ENCODE measurements around the gene LRCH1.

Gene LRCH1

DNA sequence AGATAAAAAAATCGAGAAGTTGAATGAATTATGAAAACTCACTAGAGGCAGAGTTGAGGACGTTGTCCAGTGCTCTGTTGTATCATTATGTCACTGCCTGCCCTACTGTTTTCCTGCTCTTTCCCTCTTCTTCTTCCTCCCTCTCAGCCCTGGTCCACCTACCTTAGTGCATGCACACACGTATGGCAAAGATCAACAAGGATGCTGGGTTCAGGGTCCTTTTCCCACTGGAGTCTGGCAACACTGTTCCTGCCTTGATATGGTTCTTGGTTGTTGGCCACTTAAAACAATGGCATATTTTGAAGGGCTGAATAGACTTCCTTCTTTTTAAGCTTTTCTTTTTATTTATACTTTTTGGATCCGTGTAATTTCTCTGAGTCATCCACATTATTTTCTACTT is 74.5 kb downstream of the LRCH1 start:
- peaks cover 3% of the 10 kb centered on the region for H3K4me1 ChIP-seq (ENCODE audit: control insufficient read depth, insufficient read depth, low read depth, low read length)
- no peak overlapping the region for H4K8ac ChIP-seq (ENCODE audit: low read length)
- H3K4me2 ChIP-seq (ENCODE audit: low read length, poor library complexity, severe bottlenecking) = no peak overlapping the region
- no peak overlapping the region for H4K91ac ChIP-seq (ENCODE audit: low read length)
- no peak overlapping the region for H3K4me3 ChIP-seq (ENCODE audit: insufficient read depth in 1 of 2, low read depth in 1 of 2, low read length in 2 of 2)
- peaks cover 9% of the 10 kb centered on the region for H3K79me1 ChIP-seq (replicated peaks; ENCODE audit: low read length, poor library complexity, severe bottlenecking)
- no peak overlapping the region for H2BK12ac ChIP-seq (ENCODE audit: low read length in 2 of 2)
- H2BK5ac ChIP-seq (ENCODE audit: low read depth, low read length, poor library complexity, severe bottlenecking) = no peak overlapping the region
- H3K36me3 ChIP-seq (ENCODE audit: control insufficient read depth in 1 of 2, insufficient read depth in 2 of 2, low read depth in 1 of 2, low read length in 2 of 2) = peaks cover 0 to 4% of the 10 kb centered on the region in 2 experiments
- no peak overlapping the region for H3K14ac ChIP-seq (ENCODE audit: low read length in 2 of 2)
- no peak overlapping the region for H2AFZ ChIP-seq (ENCODE audit: low read depth, low read length)
- no peak for DNase-seq
- H2BK15ac ChIP-seq (ENCODE audit: low read depth, poor library complexity, severe bottlenecking) = no peak overlapping the region
- no peak overlapping the region for H3K27ac ChIP-seq (ENCODE audit: low read length, poor library complexity, severe bottlenecking)
- H3K9ac ChIP-seq (ENCODE audit: low read length) = no peak overlapping the region
- H3K27me3 ChIP-seq (ENCODE audit: control insufficient read depth in 1 of 2, insufficient read depth in 1 of 2, low read length in 2 of 2) = no peaks in the 10 kb centered on the region
- H2AK5ac ChIP-seq (ENCODE audit: low read length, severe bottlenecking) = no peak overlapping the region
- no peak overlapping the region for H2BK120ac ChIP-seq (ENCODE audit: low read depth, low read length)
- H3K23ac ChIP-seq (ENCODE audit: low read length in 2 of 2) = no peak overlapping the region
- H3K18ac ChIP-seq (ENCODE audit: low read depth in 1 of 2, low read length in 2 of 2) = no peak overlapping the region
- H3K4ac ChIP-seq (ENCODE audit: low read depth in 1 of 2, low read length in 2 of 2) = no peak overlapping the region
- WGBS = 94% methylated on average over 4 of the region's 4 CpGs
- H3K9me3 ChIP-seq (ENCODE audit: control insufficient read depth, low read length) = no peaks in the 10 kb centered on the region

GRCh38 chr13:46628622-46629365 is 75.8 kb downstream of the LRCH1 start:
- 98% methylated on average over 7 of the region's 7 CpGs for WGBS
- H3K9me3 ChIP-seq (ENCODE audit: control insufficient read depth, low read length) = no peaks in the 10 kb centered on the region
- H3K4me1 ChIP-seq (ENCODE audit: control insufficient read depth, insufficient read depth, low read depth, low read length) = peaks cover 1% of the 10 kb centered on the region

DNA sequence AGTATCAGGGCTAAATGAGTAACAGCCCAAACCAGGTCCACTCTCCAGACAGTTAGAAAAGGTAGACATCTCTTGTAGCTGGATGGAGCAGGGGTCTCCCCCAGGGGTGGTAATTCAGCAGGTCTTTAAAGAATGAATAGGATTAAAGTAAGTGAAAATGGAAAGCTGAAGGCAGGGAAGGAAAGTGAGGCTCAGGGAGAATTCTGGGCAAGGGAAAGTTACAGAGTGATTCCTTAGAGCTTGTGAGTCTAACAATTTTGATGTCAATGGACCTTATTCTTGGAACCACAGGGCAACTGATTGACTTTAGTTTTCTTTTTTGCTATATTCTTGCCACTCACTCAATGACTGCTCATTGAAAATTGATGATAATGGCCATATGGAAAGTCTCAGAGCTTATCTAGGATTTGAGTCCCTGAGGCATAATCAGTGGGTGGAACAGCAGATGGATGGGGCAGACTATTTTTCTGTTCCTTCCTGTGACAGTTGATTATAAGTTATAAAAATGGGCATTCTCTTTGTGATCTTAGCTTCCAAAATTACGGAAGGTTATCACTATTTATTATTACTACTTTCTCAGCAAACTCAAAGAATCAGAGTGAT is 76.9 kb downstream of the LRCH1 start:
- Histone ChIP-seq H2AFZ (ENCODE audit: low read depth, low read length) (no peak overlapping the region), H3K4me3 (ENCODE audit: insufficient read depth in 1 of 2, low read depth in 1 of 2, low read length in 2 of 2) (no peak overlapping the region), H3K18ac (ENCODE audit: low read depth in 1 of 2, low read length in 2 of 2) (no peak overlapping the region), H2BK15ac (ENCODE audit: low read depth, poor library complexity, severe bottlenecking) (no peak overlapping the region), H3K14ac (ENCODE audit: low read length in 2 of 2) (no peak overlapping the region), H2BK120ac (ENCODE audit: low read depth, low read length) (no peak overlapping the region), H3K4ac (ENCODE audit: low read depth in 1 of 2, low read length in 2 of 2) (peak overlapping the region in 1 of 2 experiments; percentile 17), H3K9ac (ENCODE audit: low read length) (no peak overlapping the region), H4K91ac (ENCODE audit: low read length) (no peak overlapping the region), H3K79me1 (replicated peaks; ENCODE audit: low read length, poor library complexity, severe bottlenecking) (peaks cover 14% of the 10 kb centered on the region), H3K36me3 (ENCODE audit: control insufficient read depth in 1 of 2, insufficient read depth in 2 of 2, low read depth in 1 of 2, low read length in 2 of 2) (peaks cover 0 to 4% of the 10 kb centered on the region in 2 experiments), H3K4me2 (ENCODE audit: low read length, poor library complexity, severe bottlenecking) (no peak overlapping the region), H4K8ac (ENCODE audit: low read length) (no peak overlapping the region), H2BK5ac (ENCODE audit: low read depth, low read length, poor library complexity, severe bottlenecking) (no peak overlapping the region), H3K27me3 (ENCODE audit: control insufficient read depth in 1 of 2, insufficient read depth in 1 of 2, low read length in 2 of 2) (no peaks in the 10 kb centered on the region), H2BK12ac (ENCODE audit: low read length in 2 of 2) (no peak overlapping the region), H3K9me3 (ENCODE audit: control insufficient read depth, low read length) (no peaks in the 10 kb centered on the region), H3K4me1 (ENCODE audit: control insufficient read depth, insufficient read depth, low read depth, low read length) (peaks cover 6% of the 10 kb centered on the region), H2AK5ac (ENCODE audit: low read length, severe bottlenecking) (no peak overlapping the region), H3K27ac (ENCODE audit: low read length, poor library complexity, severe bottlenecking) (no peak overlapping the region), H3K23ac (ENCODE audit: low read length in 2 of 2) (no peak overlapping the region)
- no CpG with 5 or more reads among the region's 1 CpG for WGBS
- no peak for DNase-seq

More at GRCh38 chr13:46628622-46629365, 75.8 kb downstream of the LRCH1 start:
- H3K14ac ChIP-seq (ENCODE audit: low read length in 2 of 2) = no peak overlapping the region
- no peaks in the 10 kb centered on the region for H3K27me3 ChIP-seq (ENCODE audit: control insufficient read depth in 1 of 2, insufficient read depth in 1 of 2, low read length in 2 of 2)
- H3K36me3 ChIP-seq (ENCODE audit: control insufficient read depth in 1 of 2, insufficient read depth in 2 of 2, low read depth in 1 of 2, low read length in 2 of 2) = peaks cover 0 to 4% of the 10 kb centered on the region in 2 experiments
- H3K4me3 ChIP-seq (ENCODE audit: insufficient read depth in 1 of 2, low read depth in 1 of 2, low read length in 2 of 2) = no peak overlapping the region
- no peak overlapping the region for H3K27ac ChIP-seq (ENCODE audit: low read length, poor library complexity, severe bottlenecking)
- H3K79me1 ChIP-seq (replicated peaks; ENCODE audit: low read length, poor library complexity, severe bottlenecking) = peaks cover 9% of the 10 kb centered on the region
- H3K4ac ChIP-seq (ENCODE audit: low read depth in 1 of 2, low read length in 2 of 2) = no peak overlapping the region
- H2AFZ ChIP-seq (ENCODE audit: low read depth, low read length) = no peak overlapping the region
- H3K18ac ChIP-seq (ENCODE audit: low read depth in 1 of 2, low read length in 2 of 2) = no peak overlapping the region
- no peak overlapping the region for H2AK5ac ChIP-seq (ENCODE audit: low read length, severe bottlenecking)
- H3K23ac ChIP-seq (ENCODE audit: low read length in 2 of 2) = no peak overlapping the region
- H3K4me2 ChIP-seq (ENCODE audit: low read length, poor library complexity, severe bottlenecking) = no peak overlapping the region
- H4K8ac ChIP-seq (ENCODE audit: low read length) = no peak overlapping the region
- no peak overlapping the region for H2BK12ac ChIP-seq (ENCODE audit: low read length in 2 of 2)
- H2BK15ac ChIP-seq (ENCODE audit: low read depth, poor library complexity, severe bottlenecking) = no peak overlapping the region
- H2BK120ac ChIP-seq (ENCODE audit: low read depth, low read length) = no peak overlapping the region
- no peak overlapping the region for H3K9ac ChIP-seq (ENCODE audit: low read length)
- no peak overlapping the region for H2BK5ac ChIP-seq (ENCODE audit: low read depth, low read length, poor library complexity, severe bottlenecking)
- H4K91ac ChIP-seq (ENCODE audit: low read length) = no peak overlapping the region
- no peak for DNase-seq

- Histone ChIP-seq H2BK12ac (ENCODE audit: low read length in 2 of 2) (no peak overlapping the region), H2AFZ (ENCODE audit: low read depth, low read length) (no peak overlapping the region)
- WGBS = no CpG with 5 or more reads among the region's 1 CpG
Measured at GRCh38 chr13:46630431-46631178, 77.6 kb downstream of the LRCH1 start.

More at GRCh38 chr13:46630431-46631178, 77.6 kb downstream of the LRCH1 start:
- no peak overlapping the region for H2BK120ac ChIP-seq (ENCODE audit: low read depth, low read length)
- H3K4me3 ChIP-seq (ENCODE audit: insufficient read depth in 1 of 2, low read depth in 1 of 2, low read length in 2 of 2) = no peak overlapping the region
- H2BK5ac ChIP-seq (ENCODE audit: low read depth, low read length, poor library complexity, severe bottlenecking) = no peak overlapping the region
- H3K18ac ChIP-seq (ENCODE audit: low read depth in 1 of 2, low read length in 2 of 2) = no peak overlapping the region
- H3K4ac ChIP-seq (ENCODE audit: low read depth in 1 of 2, low read length in 2 of 2) = no peak overlapping the region
- no peak overlapping the region for H2BK15ac ChIP-seq (ENCODE audit: low read depth, poor library complexity, severe bottlenecking)
- H4K91ac ChIP-seq (ENCODE audit: low read length) = no peak overlapping the region
- H2AK5ac ChIP-seq (ENCODE audit: low read length, severe bottlenecking) = no peak overlapping the region
- no peaks in the 10 kb centered on the region for H3K9me3 ChIP-seq (ENCODE audit: control insufficient read depth, low read length)
- H3K36me3 ChIP-seq (ENCODE audit: control insufficient read depth in 1 of 2, insufficient read depth in 2 of 2, low read depth in 1 of 2, low read length in 2 of 2) = peaks cover 0 to 4% of the 10 kb centered on the region in 2 experiments
- DNase-seq = peak; percentile 38
- peaks cover 8% of the 10 kb centered on the region for H3K4me1 ChIP-seq (ENCODE audit: control insufficient read depth, insufficient read depth, low read depth, low read length)
- no peak overlapping the region for H3K9ac ChIP-seq (ENCODE audit: low read length)
- H3K27ac ChIP-seq (ENCODE audit: low read length, poor library complexity, severe bottlenecking) = peak overlapping the region; percentile 5
- H3K27me3 ChIP-seq (ENCODE audit: control insufficient read depth in 1 of 2, insufficient read depth in 1 of 2, low read length in 2 of 2) = no peaks in the 10 kb centered on the region
- H4K8ac ChIP-seq (ENCODE audit: low read length) = no peak overlapping the region
- peaks cover 12% of the 10 kb centered on the region for H3K79me1 ChIP-seq (replicated peaks; ENCODE audit: low read length, poor library complexity, severe bottlenecking)
- no peak overlapping the region for H3K14ac ChIP-seq (ENCODE audit: low read length in 2 of 2)
- no peak overlapping the region for H3K23ac ChIP-seq (ENCODE audit: low read length in 2 of 2)
- H3K4me2 ChIP-seq (ENCODE audit: low read length, poor library complexity, severe bottlenecking) = no peak overlapping the region
